Memory B cell (primary cell): ENCODE measurements around the gene CARMIL3.
"Not testable (repeated sequence)": the region's sequence is repeated elsewhere in the genome, so short reads cannot be mapped to it uniquely, and the experiment has no call there.

Experiments used
- ATAC-seq: fragments of 150-1000 bp; cut with Tn5 transposase; 2 replicates; pipeline ENCODE4 v1.10.0; 2021; ENCODE audit warnings: low read depth, mild to moderate bottlenecking, moderate library complexity
- DNase-seq, 2 donors: peaks; one replicate each; pipeline ENCODE4 v3.0.0; 2022; ENCODE audit warnings: low spot score in 2 of 2
- H3K27ac Mint-ChIP-seq: one replicate; pipeline ENCODE4 v1.8.0; 2022; ENCODE audit warnings: mild to moderate bottlenecking, moderate library complexity, mixed read lengths
- H3K27me3 Mint-ChIP-seq: one replicate; pipeline ENCODE4 v1.8.0; 2022; ENCODE audit warnings: mixed read lengths
- H3K36me3 Mint-ChIP-seq: one replicate; pipeline ENCODE4 v1.8.0; 2022; ENCODE audit warnings: mild to moderate bottlenecking, mixed read lengths
- H3K4me1 Mint-ChIP-seq: one replicate; pipeline ENCODE4 v1.8.0; 2022; ENCODE audit warnings: mixed read lengths
- H3K4me3 Mint-ChIP-seq: one replicate; pipeline ENCODE4 v1.8.0; 2022; ENCODE audit warnings: mild to moderate bottlenecking, moderate library complexity, mixed read lengths
- H3K9me3 Mint-ChIP-seq: one replicate; pipeline ENCODE4 v1.8.0; 2022; ENCODE audit warnings: mixed read lengths

CARMIL3 gene, protein sequence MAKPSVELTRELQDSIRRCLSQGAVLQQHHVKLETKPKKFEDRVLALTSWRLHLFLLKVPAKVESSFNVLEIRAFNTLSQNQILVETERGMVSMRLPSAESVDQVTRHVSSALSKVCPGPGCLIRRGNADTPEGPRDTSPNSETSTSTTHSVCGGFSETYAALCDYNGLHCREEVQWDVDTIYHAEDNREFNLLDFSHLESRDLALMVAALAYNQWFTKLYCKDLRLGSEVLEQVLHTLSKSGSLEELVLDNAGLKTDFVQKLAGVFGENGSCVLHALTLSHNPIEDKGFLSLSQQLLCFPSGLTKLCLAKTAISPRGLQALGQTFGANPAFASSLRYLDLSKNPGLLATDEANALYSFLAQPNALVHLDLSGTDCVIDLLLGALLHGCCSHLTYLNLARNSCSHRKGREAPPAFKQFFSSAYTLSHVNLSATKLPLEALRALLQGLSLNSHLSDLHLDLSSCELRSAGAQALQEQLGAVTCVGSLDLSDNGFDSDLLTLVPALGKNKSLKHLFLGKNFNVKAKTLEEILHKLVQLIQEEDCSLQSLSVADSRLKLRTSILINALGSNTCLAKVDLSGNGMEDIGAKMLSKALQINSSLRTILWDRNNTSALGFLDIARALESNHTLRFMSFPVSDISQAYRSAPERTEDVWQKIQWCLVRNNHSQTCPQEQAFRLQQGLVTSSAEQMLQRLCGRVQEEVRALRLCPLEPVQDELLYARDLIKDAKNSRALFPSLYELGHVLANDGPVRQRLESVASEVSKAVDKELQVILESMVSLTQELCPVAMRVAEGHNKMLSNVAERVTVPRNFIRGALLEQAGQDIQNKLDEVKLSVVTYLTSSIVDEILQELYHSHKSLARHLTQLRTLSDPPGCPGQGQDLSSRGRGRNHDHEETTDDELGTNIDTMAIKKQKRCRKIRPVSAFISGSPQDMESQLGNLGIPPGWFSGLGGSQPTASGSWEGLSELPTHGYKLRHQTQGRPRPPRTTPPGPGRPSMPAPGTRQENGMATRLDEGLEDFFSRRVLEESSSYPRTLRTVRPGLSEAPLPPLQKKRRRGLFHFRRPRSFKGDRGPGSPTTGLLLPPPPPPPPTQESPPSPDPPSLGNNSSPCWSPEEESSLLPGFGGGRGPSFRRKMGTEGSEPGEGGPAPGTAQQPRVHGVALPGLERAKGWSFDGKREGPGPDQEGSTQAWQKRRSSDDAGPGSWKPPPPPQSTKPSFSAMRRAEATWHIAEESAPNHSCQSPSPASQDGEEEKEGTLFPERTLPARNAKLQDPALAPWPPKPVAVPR (N-terminal part only)

DNA sequence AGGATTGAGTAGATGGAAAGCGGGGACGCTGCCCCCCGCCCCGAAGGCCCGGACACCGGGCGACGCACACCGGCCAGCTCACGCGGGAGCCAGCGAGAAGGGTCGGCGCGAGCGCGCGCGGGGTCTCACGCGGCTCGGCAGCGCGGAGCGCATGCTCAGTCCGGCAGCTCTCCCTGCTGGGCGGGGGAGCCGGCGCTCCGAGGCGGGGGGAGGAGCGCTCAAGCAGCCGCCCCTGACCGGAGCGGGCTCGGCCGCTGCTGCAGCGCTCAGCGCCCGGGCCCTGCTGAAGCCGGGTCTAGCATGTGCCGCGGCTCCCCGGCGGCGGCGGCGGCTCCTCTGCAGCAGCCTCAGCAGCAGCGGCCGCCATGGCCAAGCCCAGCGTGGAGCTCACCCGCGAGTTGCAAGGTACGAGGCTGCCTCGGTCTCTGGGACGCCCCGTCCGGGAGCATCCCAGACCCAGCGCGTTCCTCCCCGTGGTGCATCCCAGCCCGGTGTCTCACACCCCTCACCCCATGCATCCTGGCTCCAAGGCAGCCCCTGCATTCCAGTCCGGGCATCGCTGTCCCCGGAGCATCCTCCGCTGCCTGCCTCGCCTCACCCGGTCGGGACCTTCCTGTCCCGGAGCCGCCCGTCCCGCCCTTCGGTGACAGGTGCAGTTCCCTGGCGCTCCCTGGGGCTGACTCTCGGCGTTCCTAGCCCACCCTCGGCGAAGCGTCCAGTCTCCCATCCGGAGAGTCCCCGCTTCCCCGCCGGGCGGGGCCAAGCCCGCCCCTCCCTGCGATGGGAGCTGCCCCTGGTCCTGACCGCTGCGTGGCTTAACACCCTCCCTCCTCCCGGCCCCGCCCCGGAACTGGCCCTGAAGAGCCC is at the start of gene CARMIL3:
Gene CARMIL3, plus strand, starts transcription at position 221 of the 867 bp plus-strand sequence. Its CDS starts 145 bp downstream, at position 366.
- peaks cover 39% of the 10 kb centered on the region for H3K4me1 Mint-ChIP-seq
- DNase-seq (peak; percentile 36 to 51), ATAC-seq (peak; percentile 80)
- H3K27ac Mint-ChIP-seq: peak within 1 kb of the TSS; percentile 9
- H3K9me3 Mint-ChIP-seq: no peaks in the 10 kb centered on the region
- H3K4me3 Mint-ChIP-seq: peak within 1 kb of the TSS; percentile 83
- H3K36me3 Mint-ChIP-seq: peaks cover 4% of the 10 kb centered on the region
- no peaks in the 10 kb centered on the region for H3K27me3 Mint-ChIP-seq

DNA sequence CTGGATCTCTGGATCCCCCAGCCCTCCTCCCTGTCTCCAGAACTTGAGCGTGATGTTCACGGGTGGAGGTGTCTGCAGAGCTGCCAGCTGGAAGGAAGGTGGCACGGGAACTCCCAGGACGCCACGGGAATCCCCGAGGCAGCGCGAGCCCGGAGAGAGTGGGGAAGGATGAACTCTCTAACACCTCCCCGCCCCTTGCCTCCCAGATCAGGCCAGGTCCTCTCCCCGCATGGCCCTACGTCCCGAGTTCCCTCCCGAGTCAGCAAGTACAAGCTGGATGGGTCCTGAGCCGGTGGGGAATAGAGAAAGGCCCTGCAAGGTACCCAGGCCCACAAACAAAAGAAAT is 45.4 kb upstream of the CARMIL3 start:
- H3K4me3 Mint-ChIP-seq: peak overlapping the region; percentile 21
- not testable (repeated sequence) for H3K36me3 Mint-ChIP-seq, H3K27ac Mint-ChIP-seq

DNA sequence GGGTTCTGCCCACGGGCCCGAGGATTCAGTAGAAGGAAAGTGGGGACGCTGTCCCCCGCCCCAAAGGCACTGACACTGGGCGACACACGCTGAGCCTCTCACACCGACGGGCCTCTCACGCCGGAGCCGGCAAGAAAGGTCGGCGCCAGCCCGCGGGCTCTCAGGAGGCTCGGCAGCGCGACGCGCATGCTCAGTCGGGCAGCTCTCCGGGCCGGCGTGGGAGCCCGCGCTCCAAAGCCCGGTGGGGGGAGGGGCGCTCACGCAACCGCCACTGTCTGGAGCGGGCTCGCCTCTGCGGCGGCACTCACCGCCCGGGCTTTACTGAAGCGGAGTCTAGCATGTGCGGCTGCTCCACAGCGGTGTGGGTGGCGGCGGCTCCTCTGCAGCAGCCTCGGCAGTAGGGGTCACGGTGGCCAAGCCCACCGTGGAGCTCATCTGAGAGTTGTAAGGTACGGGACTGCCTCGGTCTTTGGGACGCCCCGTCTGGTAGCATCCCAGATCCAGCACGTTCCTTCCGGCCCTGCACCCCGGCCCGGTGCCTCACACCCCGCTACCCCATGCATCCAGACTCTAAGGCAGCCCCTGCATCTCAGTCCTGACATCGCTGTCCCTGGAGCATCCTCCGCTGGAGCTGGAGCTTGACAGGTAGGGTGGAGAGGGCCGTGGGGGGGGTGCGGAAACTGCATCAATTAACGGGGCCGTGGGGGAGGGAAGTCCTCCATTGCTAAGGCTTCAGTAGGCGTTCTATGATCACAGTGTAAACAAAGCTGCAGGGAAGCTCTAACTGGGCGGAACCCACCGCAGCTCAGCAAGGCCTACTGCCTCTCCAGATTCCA is 44.8 kb upstream of the CARMIL3 start:
- H3K36me3 Mint-ChIP-seq, H3K27me3 Mint-ChIP-seq, H3K9me3 Mint-ChIP-seq: not testable (repeated sequence)
- peak; percentile 51 to 70 for DNase-seq
- peak; percentile 82 for ATAC-seq
- Mint-ChIP-seq H3K27ac (peak overlapping the region; percentile 62), H3K4me3 (peak overlapping the region; percentile 85), H3K4me1 (peaks cover 25% of the 10 kb centered on the region)

More for the DNA sequence above, 45.4 kb upstream of the CARMIL3 start:
- peaks cover 25% of the 10 kb centered on the region for H3K4me1 Mint-ChIP-seq
- peak; percentile 37 for ATAC-seq
- not testable (repeated sequence) for H3K27me3 Mint-ChIP-seq, H3K9me3 Mint-ChIP-seq, DNase-seq

DNA sequence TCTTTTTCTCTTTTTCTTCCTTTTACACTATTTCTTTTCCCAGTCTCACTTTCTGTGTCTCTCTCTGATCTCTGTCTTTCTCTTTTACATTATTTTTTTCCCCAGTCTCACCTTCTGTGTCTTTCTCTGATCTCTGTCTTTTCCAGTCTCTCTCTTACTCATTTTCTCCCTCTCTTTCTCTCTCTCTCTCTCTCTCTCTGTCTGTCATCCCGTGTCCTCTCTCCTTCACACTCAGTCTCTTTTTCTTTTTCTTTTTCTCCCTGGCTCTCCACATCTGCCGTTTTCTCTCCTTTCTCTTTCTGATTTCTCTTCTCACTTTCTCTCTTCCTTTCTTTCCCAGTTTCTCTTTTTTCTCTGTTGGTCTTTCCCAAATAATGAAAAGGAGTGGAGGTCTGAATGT is 40.8 kb upstream of the CARMIL3 start:
- Mint-ChIP-seq H3K4me3 (no peak overlapping the region), H3K27me3 (no peaks in the 10 kb centered on the region), H3K4me1 (peaks cover 27% of the 10 kb centered on the region), H3K36me3 (peaks cover 9% of the 10 kb centered on the region), H3K27ac (peak overlapping the region; percentile 84), H3K9me3 (no peaks in the 10 kb centered on the region)
- no peak for DNase-seq
- ATAC-seq: no peak

DNA sequence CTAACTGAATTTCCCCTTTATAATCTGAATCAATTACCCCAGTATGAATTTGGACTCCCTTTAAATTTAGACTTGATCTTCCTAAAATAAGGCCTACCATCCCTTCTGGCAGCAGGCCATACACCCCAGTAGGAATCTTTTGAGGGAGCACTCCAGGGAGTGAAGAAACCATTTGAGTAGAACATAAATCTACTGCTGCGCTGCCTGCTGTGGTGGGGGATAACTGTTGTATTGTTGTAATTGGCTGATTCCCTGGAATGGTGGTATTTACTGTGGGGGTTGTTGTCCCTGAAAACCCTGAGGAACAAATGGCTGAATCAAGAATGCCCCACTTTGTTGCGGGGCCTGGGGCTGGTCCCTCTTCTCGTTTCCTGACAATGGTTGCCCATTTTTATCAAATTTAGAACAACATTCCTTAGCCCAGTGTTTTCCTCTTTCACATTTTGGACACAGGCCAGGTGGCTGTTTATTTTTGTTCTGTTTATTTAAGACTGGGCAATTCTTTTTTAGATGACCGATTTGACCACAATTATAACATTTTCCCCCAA is 39.0 kb upstream of the CARMIL3 start:
- DNase-seq, ATAC-seq, H3K9me3 Mint-ChIP-seq, H3K36me3 Mint-ChIP-seq, H3K4me3 Mint-ChIP-seq, H3K27ac Mint-ChIP-seq, H3K27me3 Mint-ChIP-seq: not testable (repeated sequence)
- H3K4me1 Mint-ChIP-seq: peaks cover 31% of the 10 kb centered on the region

DNA sequence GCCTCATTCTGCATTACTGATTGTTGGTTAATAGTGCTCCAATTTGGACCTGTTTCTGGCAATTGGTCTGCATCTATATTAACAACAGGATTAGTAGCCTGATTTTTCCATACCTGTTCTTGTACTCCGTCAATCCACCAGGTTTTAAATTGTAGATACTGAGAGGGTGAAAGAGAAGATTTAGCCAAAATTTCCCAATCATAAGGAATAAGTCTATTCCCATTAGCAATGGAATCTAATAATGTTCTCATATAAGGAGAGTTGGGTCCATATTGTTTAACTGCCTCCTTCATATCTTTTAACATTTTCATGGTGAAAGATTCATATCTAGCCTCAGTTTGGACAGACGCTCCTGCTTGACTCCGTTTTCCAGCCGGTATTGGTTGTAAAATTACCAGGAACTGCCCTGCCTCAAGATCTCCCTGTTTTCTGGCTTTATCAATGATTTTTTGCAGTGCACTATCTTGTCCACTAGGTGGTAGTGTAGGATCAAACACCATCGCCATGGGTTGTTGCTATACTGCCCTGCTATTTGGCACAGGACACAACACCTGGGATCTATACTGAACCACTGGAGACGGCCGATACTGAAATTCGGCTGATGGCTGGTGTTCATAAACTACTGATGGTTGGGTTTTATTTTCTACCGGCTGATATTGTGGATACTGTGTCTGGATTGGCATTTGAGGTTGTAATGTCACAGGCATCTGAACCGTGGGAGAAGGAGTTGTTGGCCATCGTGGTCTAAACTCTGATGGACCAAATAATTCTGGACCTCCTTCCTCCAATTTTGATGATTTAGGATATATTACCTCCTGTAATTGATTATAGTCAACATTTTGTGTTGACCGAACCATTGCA is 37.9 kb upstream of the CARMIL3 start:
- DNase-seq: peak; percentile 52 to 71
- no peak overlapping the region for H3K4me3 Mint-ChIP-seq

DNA sequence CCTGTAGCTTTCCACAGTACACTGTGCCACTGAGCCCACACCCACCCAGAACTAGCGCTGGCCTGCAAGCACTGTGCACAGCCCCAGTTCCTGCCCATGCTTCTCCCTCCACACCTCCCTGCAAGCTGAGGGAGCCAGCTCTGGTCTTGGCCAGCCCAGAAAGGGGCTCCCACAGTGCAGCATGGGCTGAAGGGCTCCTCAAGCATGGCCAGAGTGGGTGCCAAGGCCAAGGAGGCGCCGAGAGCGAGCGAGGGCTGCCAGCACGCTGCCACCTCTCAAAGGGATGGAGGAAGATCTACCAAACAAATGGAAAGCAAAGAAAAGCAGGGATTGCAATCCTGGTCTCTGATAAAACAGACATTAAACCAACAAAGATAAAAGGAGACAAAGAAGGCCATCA is 36.1 kb upstream of the CARMIL3 start:
- DNase-seq, ATAC-seq, H3K27me3 Mint-ChIP-seq, H3K36me3 Mint-ChIP-seq, H3K27ac Mint-ChIP-seq, H3K4me3 Mint-ChIP-seq, H3K9me3 Mint-ChIP-seq: not testable (repeated sequence)
- peaks cover 14% of the 10 kb centered on the region for H3K4me1 Mint-ChIP-seq

More for the DNA sequence above, 37.9 kb upstream of the CARMIL3 start:
- Mint-ChIP-seq H3K27ac (no peak overlapping the region), H3K4me1 (peaks cover 25% of the 10 kb centered on the region), H3K9me3 (no peaks in the 10 kb centered on the region), H3K27me3 (no peaks in the 10 kb centered on the region), H3K36me3 (peaks cover 7% of the 10 kb centered on the region)
- ATAC-seq: peak; percentile 86

DNA sequence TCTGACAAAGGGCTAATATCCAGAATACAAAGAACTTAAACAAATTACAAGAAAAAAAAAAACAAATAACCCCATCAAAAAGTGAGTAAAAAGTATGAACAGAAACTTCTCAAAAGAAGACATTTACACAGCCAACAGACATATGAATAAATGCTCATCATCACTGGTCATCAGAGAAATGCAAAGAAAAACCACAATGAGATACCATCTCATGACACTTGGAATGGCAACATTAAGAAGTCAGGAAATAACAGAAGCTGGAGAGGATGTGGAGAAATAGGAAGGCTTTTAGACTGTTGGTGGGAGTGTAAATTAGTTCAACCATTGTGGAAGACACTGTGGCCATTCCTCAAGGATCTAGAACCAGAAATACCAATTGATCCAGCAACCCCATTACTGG is 32.8 kb upstream of the CARMIL3 start:
- H3K9me3 Mint-ChIP-seq, ATAC-seq, H3K4me3 Mint-ChIP-seq, H3K36me3 Mint-ChIP-seq, H3K27ac Mint-ChIP-seq, DNase-seq, H3K27me3 Mint-ChIP-seq: not testable (repeated sequence)
- H3K4me1 Mint-ChIP-seq: peaks cover 12% of the 10 kb centered on the region

DNA sequence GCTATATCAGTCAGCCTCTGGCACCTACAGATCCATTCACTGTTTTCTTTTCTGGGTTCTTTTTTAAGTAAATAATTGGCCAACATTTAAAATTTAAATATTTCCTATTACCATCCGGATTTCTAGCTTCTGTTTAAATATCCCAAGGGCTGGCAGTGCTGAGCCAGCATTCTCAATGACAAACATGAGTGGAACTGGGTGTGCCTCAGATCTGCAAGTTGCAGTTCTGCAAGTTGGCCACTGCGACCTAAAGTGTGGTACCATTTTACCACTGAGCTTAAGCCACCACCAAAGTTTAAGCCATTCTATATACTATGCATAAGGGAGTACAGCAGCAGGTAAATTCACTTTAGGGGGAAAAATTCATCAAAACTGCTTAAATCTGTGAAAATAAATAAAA is 31.9 kb upstream of the CARMIL3 start:
- ATAC-seq: peak; percentile 77
- H3K9me3 Mint-ChIP-seq, H3K27ac Mint-ChIP-seq, H3K4me1 Mint-ChIP-seq, DNase-seq, H3K4me3 Mint-ChIP-seq, H3K36me3 Mint-ChIP-seq, H3K27me3 Mint-ChIP-seq: not testable (repeated sequence)

DNA sequence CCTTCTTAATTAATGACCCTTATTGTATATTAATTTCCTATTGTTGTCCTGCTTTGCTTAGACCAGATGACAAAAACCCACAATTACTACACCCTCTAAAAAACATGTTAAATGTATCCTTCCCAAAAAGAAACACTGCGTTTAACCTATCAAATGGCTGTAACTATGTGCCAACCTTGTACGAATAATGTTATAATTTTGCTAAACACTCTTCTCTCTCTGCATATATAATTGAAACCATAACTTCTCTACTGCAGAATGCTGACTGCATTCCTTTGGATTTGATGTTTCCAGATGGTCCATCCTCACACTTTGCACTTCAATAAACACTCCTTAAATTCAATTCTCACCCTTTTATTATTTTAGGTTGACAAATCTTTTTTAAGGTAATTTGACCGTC is 31.3 kb upstream of the CARMIL3 start:
- not testable (repeated sequence) for H3K4me3 Mint-ChIP-seq, H3K27ac Mint-ChIP-seq, H3K36me3 Mint-ChIP-seq, H3K9me3 Mint-ChIP-seq, ATAC-seq, DNase-seq, H3K27me3 Mint-ChIP-seq
- H3K4me1 Mint-ChIP-seq: peaks cover 12% of the 10 kb centered on the region

DNA sequence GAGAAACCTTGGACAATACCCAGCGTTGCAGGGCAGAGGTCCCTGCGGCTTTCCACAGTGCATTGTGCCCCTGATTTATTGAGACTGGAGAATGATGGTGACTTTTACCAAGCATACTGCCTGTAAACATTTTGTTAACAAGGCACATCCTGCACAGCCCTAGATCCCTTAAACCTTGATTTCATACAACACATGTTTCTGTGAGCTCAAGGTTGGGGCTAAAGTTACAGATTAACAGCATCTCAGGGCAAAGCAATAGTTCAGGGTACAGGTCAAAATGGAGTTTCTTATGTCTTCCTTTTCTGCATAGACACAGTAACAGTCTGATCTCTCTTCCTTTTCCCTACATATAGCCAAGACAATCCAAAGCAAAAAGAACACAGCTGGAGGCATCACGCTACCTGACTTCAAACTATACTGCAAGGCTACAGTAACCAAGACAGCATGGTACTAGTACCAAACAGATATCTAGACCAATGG is 26.8 kb upstream of the CARMIL3 start:
- H3K27me3 Mint-ChIP-seq, H3K4me3 Mint-ChIP-seq, H3K4me1 Mint-ChIP-seq, H3K27ac Mint-ChIP-seq, H3K36me3 Mint-ChIP-seq, H3K9me3 Mint-ChIP-seq, ATAC-seq, DNase-seq: not testable (repeated sequence)
